GM19238 (cell line): ENCODE data around the gene SLAMF8.

Experiments used
- DNase-seq: peaks from one replicate; pipeline ENCODE4 v3.0.0; 2011; ENCODE audit warnings: low spot score; ENCODE audit not compliant: insufficient read length

SLAMF8 gene

GRCh38 chr1:159817276-159818041 lies 9.2 kb upstream of the SLAMF8 start:
- no peak for DNase-seq

DNA sequence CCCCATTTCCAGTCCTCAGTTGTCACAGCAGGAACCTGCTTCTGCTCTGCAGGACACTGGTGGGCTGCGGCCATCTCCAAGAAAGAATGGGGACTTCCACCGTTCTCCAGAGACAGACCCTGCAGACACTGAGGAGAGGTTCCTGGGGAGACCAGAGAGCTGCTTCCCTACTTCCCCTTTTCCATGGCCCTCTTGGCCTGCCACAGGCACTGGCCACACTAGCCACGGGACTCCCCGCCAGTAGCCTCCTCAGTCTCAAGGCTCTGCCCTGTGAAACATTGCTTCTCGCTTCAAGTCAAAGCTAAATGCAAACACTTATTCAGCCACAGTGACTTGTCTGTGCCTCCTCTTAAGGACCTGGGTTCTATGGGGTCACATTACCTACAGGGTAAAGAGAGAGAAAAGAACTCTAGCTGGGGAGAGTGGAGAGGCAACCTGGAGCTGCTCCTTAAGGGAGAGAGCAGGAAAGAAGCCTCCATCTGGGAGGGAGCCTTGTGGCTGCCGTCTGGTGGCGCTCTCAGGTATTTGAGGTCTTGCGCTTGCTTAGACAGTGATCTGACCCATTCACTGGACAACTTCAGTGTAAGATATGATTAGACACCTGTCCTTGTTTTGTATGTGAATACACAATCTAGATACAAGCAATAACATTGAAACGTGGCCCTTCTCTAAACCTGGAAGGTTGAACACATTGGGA lies 5.4 kb upstream of the SLAMF8 start:
- DNase-seq: no peak

GRCh38 chr1:159823406-159823805 lies 3.3 kb upstream of the SLAMF8 start:
- no peak for DNase-seq

DNA sequence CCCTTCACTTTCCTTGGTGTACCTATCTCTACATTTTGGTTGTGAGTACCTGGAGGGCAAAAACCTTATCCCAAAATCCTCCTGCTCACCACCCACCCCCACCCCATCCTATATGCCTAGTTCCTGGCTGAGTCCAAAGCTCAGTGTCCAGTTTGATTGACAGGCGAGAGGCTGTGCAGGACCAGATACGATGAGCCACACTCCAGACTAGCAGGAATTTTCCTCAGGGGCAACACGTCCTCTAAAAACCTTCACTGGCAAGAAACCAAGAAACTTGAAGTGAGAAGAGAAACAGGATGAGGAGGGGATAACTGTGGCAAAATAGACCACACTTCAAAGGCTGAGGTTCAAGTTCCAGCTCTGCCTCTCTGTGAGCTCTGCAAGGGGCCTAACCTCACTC lies 1.1 kb upstream of the SLAMF8 start:
- no peak for DNase-seq

GRCh38 chr1:159827102-159827490 lies 423 bp downstream of the SLAMF8 start:
- DNase-seq: no peak

DNA sequence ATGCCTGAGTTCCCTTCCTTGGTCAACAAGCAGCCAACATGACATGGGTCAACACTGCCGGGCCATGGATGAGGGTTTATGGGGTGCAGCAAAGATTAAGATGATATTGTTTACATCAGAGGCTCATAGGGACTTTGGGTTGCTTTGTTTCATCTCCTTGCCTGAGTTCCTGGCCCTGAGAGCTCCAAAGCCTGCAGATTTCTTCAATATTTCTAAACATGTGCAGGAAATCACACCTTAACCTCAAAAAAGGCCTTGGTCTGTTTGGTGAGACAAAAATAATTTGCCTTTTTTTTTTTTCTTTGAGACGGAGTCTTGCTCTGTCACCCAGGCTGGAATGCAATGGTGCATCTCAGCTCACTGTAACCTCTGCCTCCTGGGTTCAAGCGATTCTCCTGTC lies 876 bp downstream of the SLAMF8 start:
- no peak for DNase-seq

DNA sequence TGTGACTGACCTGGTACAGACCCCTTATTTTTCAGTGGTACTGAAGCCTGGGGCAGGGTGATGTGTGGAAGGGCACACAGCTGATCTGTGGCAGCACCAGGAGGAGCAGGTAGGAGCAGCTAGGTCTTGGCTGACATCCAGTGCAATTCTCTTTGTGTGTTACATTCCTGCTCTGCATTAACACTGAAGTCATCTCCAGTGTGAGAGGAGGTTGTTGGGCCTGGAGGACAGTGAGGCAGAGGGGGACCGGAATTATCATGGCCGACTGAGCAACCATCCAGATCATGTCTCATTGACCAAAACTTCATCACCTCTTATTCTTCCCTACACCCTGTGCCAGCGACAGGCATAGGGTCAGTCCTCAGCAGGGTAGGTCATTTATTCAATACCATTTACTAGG lies 1.5 kb downstream of the SLAMF8 start:
- no peak for DNase-seq

GRCh38 chr1:159828581-159829272 lies 2.1 kb downstream of the SLAMF8 start:
- DNase-seq: no peak

- DNase-seq: peak; percentile 32
Observed at GRCh38 chr1:159829273-159829634, 2.6 kb downstream of the SLAMF8 start.

DNA sequence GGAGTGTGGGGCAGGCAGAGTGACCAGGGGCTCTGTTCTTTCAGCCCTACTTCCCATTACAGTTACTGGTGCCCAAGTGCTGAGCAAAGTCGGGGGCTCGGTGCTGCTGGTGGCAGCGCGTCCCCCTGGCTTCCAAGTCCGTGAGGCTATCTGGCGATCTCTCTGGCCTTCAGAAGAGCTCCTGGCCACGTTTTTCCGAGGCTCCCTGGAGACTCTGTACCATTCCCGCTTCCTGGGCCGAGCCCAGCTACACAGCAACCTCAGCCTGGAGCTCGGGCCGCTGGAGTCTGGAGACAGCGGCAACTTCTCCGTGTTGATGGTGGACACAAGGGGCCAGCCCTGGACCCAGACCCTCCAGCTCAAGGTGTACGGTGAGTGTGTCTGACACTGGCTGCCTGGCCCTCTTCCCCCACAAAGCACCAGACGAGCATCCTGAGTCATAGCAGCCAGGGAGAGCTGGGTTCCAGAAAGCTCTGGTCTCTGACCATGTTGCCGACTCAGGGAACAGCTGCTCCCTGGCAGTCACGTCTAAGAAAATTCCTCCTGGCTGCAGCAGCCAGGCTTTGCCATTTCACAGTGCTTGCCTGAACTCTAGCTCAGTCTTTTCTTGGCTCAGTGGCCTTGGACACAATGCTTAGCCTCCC lies 3.3 kb downstream of the SLAMF8 start:
- no peak for DNase-seq

- DNase-seq: no peak
Observed at GRCh38 chr1:159830722-159831121, 4.0 kb downstream of the SLAMF8 start.

DNA sequence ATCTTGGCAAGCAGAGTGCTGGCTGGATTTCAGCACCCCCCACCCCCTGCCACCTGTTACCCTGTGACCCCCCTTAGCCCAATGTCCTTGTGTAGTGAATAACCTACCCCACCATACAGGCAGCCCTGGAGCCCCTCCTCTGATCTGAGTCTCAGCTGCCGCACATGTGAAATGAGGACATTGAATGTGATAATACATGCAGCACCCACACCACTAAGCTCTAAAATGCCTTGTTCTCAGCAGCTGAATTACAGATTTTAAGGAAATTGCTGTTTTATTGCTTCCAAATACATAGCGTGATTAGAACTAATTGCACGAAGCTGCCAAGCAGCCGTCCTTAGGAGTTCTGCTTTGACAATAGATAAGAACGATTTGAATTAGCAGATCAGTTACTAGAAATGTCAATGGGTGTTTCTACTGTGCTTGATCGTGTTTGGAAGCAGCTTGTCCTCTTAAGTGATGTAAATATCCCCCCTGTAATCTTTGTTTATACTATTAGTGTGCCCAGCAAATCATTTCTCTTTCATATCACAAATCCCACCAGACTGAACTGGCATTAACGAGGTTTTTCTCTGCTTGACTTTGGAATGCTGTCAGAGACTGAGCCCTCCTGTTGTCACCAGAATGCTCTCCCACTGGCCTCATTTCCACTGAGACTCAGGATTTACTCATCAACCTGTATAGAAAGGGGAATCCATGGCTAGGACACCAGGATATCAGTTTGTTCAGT lies 4.9 kb downstream of the SLAMF8 start:
- no peak for DNase-seq

DNA sequence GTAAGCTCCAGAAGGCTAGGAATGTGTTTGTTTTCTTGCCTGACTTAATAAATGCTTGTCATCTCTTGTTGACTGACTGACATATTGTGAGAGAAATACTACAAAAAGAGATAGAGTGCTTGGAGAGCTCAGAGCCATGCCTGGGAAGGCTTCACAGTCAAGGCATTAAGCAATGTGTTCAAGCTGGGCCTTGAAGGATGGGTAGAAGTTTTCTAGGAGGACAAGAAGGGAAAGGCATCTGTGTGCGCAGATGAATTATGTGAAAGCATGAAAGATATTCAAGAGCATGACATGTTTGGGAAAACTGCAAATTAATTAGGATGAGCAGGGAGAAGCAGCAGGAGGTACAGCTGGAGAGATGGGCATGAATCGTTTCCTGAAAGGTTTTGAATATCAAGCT lies 5.6 kb downstream of the SLAMF8 start:
- no peak for DNase-seq

GRCh38 chr1:159835356-159835755 lies 8.7 kb downstream of the SLAMF8 start:
- no peak for DNase-seq

GRCh38 chr1:159835862-159836525 lies 9.3 kb downstream of the SLAMF8 start:
- no peak for DNase-seq

- DNase-seq: no peak
Observed at GRCh38 chr1:159838715-159839114, 12.0 kb downstream of the SLAMF8 start.

- peak; percentile 61 for DNase-seq
Observed at GRCh38 chr1:159839116-159839849, 12.6 kb downstream of the SLAMF8 start.

DNA sequence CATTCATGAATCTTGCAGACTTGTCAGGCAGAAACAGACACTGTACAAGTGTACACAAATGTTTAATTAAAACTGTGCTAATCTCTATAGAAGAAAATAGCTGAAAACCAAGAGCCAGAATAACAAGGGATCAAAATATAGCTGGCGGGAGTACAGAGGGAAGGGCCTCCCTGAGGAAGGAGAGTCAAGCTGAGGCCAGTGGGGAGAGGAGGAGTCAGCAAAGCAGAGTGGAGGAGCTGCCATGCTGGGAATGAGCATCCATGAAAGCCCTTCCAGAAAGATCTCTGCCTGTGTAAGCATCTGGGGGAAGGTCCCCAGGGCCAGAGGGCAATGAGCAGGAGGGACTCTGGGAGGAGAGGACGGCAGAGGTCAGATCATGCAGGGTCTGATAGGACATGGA lies 15.1 kb downstream of the SLAMF8 start:
- DNase-seq: no peak

DNA sequence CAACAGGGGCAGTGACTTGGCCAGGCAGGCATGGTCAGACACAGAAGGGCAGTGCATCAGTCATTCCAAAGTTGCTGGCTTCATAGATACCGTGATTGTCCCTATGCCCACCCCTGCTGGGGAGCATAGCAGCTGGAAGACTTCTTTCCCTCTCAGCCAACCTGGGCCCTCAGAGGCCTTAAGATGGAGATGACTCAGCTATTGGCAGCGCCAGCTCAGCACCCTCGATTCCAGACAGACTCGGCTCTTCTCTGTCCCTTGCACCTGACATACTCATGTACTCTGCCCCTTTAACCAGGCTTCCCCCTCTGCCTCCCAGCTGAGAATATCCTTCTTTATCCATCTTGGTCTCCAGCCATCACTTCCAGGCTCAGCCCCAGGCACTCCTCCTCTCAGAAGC lies 16.8 kb downstream of the SLAMF8 start:
- no peak for DNase-seq
